Esophagus squamous epithelium (tissue), 4 donors: Measurements from ENCODE around the gene NRXN3.

ENCODE experiments used
- CTCF ChIP-seq, 6 experiments: fragments of 450-650 bp in 4 of 6; fragments of 200-600 bp in 2 of 6; sonication (generic) in 2 of 6; IDR thresholded peaks; one replicate each; pipeline ENCODE4 v1.5.1; 2016 to 2019; ENCODE audit warnings: antibody characterized with exemption in 6 of 6, mild to moderate bottlenecking in 4 of 6, moderate library complexity in 4 of 6
- POLR2A ChIP-seq, 4 donors: fragments of 450-650 bp; IDR thresholded peaks; one replicate each; pipeline ENCODE4 v1.6.1; 2017; ENCODE audit warnings: antibody characterized with exemption in 4 of 4, mild to moderate bottlenecking in 4 of 4, moderate library complexity in 3 of 4

DNA sequence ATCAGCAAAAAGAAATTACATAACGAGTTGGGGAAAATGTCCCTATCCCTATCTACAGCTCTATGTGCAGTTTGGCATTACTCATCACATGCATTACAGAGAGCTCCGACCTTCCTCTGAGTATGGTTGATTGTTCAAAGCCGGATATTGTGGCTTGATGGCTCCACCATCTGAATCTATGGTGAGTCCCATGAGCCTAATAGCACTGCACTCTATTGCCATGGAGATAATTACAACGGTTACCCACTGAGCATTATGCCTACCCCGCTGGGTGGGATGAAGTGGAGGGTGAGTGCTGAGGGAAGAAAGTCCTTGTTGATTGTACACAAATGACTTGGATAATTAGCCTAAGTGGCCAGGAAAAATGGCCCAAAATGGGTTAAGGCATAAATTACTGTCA is 800.5 kb downstream of the NRXN3 start:
- TF ChIP-seq CTCF (IDR thresholded peaks at IDR 0.05) = no peak
- no peak for TF ChIP-seq POLR2A (IDR thresholded peaks at IDR 0.05)
